LHCN-M2 (cell line): ENCODE measurements around the gene HES5. TPM values are rescaled to one million over a fixed set of nuclear protein-coding genes. Genes with fewer than 3 reads are reported as not detected.
"Not testable (repeated sequence)": the region's sequence is repeated elsewhere in the genome, so short reads cannot be mapped to it uniquely, and the experiment has no call there.

Experiments used
- DNase-seq: peaks from one replicate; pipeline ENCODE4 v3.0.0-alpha.2; 2012; ENCODE audit warnings: low read depth
- polyA plus RNA-seq: library from polyadenylated mRNA; unstranded; fragments of >200 nt; gene quantifications from one replicate; pipeline ENCODE4 v1.2.1, GENCODE V29; 2012; ENCODE audit warnings: missing spikeins
- total RNA-seq: library from RNA; depleted of rRNA; stranded (reverse); fragments of >200 nt; gene quantifications from 2 replicates; pipeline ENCODE4 v1.2.3, GENCODE V29; 2014; rRNA removed

Gene HES5
- total RNA-seq: not detected in 2 replicates
- polyA plus RNA-seq: not detected

- no peak for DNase-seq
These were observed at the start of gene HES5 for GRCh38 chr1:2529784-2530512. Gene HES5, minus strand, starts transcription at chr1:2530263. Its CDS starts 99 bp downstream, at chr1:2530164.

- DNase-seq: no peak
These were observed 48.7 kb upstream of the HES5 start for GRCh38 chr1:2578758-2579118.

- not testable (repeated sequence) for DNase-seq
These were observed 47.6 kb upstream of the HES5 start for GRCh38 chr1:2577565-2578075.

- DNase-seq: no peak
These were observed 46.0 kb upstream of the HES5 start for GRCh38 chr1:2575801-2576663.

- peak; percentile 19 for DNase-seq
These were observed 44.3 kb upstream of the HES5 start for GRCh38 chr1:2574350-2574749.

- DNase-seq: no peak
These were observed 43.3 kb upstream of the HES5 start for GRCh38 chr1:2573250-2573920.

- no peak for DNase-seq
These were observed 41.3 kb upstream of the HES5 start for GRCh38 chr1:2571348-2571747.

GRCh38 chr1:2570332-2570731, 40.3 kb upstream of the HES5 start:
- DNase-seq: no peak

- DNase-seq: not testable (repeated sequence)
These were observed 39.6 kb upstream of the HES5 start for GRCh38 chr1:2569703-2570102.

- DNase-seq: no peak
These were observed 39.0 kb upstream of the HES5 start for GRCh38 chr1:2569060-2569459.

GRCh38 chr1:2568187-2568816, 38.2 kb upstream of the HES5 start:
- DNase-seq: not testable (repeated sequence)

GRCh38 chr1:2567083-2567679, 37.1 kb upstream of the HES5 start:
- DNase-seq: no peak

GRCh38 chr1:2566101-2567045, 36.3 kb upstream of the HES5 start:
- no peak for DNase-seq

- DNase-seq: no peak
These were observed 34.8 kb upstream of the HES5 start for GRCh38 chr1:2564815-2565374.

GRCh38 chr1:2564006-2564814, 34.1 kb upstream of the HES5 start:
- no peak for DNase-seq

GRCh38 chr1:2563205-2563604, 33.1 kb upstream of the HES5 start:
- DNase-seq: no peak

- DNase-seq: no peak
These were observed 32.1 kb upstream of the HES5 start for GRCh38 chr1:2561898-2562895.
